H1 (cell line): ENCODE results near the gene NOL3. TPM values are rescaled to one million over a fixed set of nuclear protein-coding genes. Genes with fewer than 3 reads are reported as not detected.
A peak's percentile ranks its signal among the peaks of the same experiment; 100 is the strongest.

Experiments used
- CTCF ChIA-PET: fragments of 300-600 bp; sonication (Branson Sonifier 250); formaldehyde crosslinking; loops from one replicate; lab custom pipeline; 2021; ENCODE audit not compliant: partially characterized antibody; lab: Charles Lee
- POLR2A ChIA-PET: fragments of 300-600 bp; sonication (Branson Sonifier 250); formaldehyde crosslinking; loops from one replicate; lab custom pipeline; 2021; ENCODE audit warnings: inconsistent platforms; ENCODE audit not compliant: partially characterized antibody; lab: Charles Lee
- DNase-seq, 2 experiments: peaks; one replicate each; pipeline versions ENCODE4 v3.0.0 to v3.0.0-alpha.2; 2010 to 2022; ENCODE audit warnings: low spot score in 2 of 2, low read depth in 1 of 2, mixed read lengths in 1 of 2
- FAIRE-seq: peaks from 2 replicates; lab custom pipeline; 2011; peaks lifted over from hg19 to GRCh38; lab: Jason Lieb, UNC
- H2AFZ ChIP-seq: 2 replicates; pipeline ENCODE4 v1.8.1; 2012; ENCODE audit warnings: low read length, inconsistent platforms
- H2AK5ac ChIP-seq: 2 replicates; pipeline ENCODE4 v1.6.1; 2013; ENCODE audit warnings: low read depth, low read length
- H2BK120ac ChIP-seq: replicated peaks from 2 replicates; pipeline ENCODE3; 2013; ENCODE audit warnings: low read depth, low read length, inconsistent platforms
- H2BK12ac ChIP-seq: 2 replicates; pipeline ENCODE4 v1.6.1; 2013; ENCODE audit warnings: low read depth, low read length
- H2BK15ac ChIP-seq: 2 replicates; pipeline ENCODE4 v1.6.1; 2013; ENCODE audit warnings: low read length
- H2BK20ac ChIP-seq: 2 replicates; pipeline ENCODE4 v1.6.1; 2013; ENCODE audit warnings: low read length
- H2BK5ac ChIP-seq: 2 replicates; pipeline ENCODE4 v1.6.1; 2013; ENCODE audit warnings: low read depth, low read length
- H3K14ac ChIP-seq: 2 replicates; pipeline ENCODE4 v1.6.1; 2013; ENCODE audit warnings: inconsistent platforms; ENCODE audit not compliant: insufficient read length
- H3K18ac ChIP-seq: 2 replicates; pipeline ENCODE4 v1.6.1; 2013; ENCODE audit warnings: low read length; ENCODE audit errors: extremely low read depth
- H3K23ac ChIP-seq: 2 replicates; pipeline ENCODE4 v1.6.1; 2013; ENCODE audit warnings: inconsistent platforms; ENCODE audit not compliant: insufficient read length
- H3K23me2 ChIP-seq: 2 replicates; pipeline ENCODE4 v1.6.1; 2013; ENCODE audit warnings: low read depth, low read length
- H3K27ac ChIP-seq: 2 replicates; pipeline ENCODE4 v1.6.1; 2011; ENCODE audit warnings: low read depth, low read length, inconsistent platforms
- H3K27me3 ChIP-seq, 4 experiments: replicated peaks in 1 of 4; 1 replicate in 1 of 4; 2 replicates in 3 of 4; pipeline versions ENCODE4 v1.6.1 to v1.8.1; 2011 to 2013; ENCODE audit warnings: low read length in 3 of 4, mild to moderate bottlenecking in 3 of 4, inconsistent platforms in 2 of 4, mixed read lengths in 2 of 4, moderate library complexity in 1 of 4; ENCODE audit not compliant: control insufficient read depth in 3 of 4, insufficient read depth in 3 of 4; ENCODE audit errors: extremely low read depth in 1 of 4
- H3K36me3 ChIP-seq, 4 experiments: 2 replicates each; pipeline versions ENCODE4 v1.6.1 to v1.8.1; 2011 to 2013; ENCODE audit warnings: mild to moderate bottlenecking in 4 of 4, low read length in 3 of 4, moderate library complexity in 2 of 4, control low read depth in 1 of 4, inconsistent platforms in 1 of 4; ENCODE audit not compliant: insufficient read depth in 4 of 4, control insufficient read depth in 2 of 4
- H3K4ac ChIP-seq: replicated peaks from 2 replicates; pipeline ENCODE3; 2013; ENCODE audit warnings: low read length, low read depth, mixed read lengths, inconsistent platforms; ENCODE audit not compliant: insufficient read length
- H3K4me1 ChIP-seq, 4 experiments: replicated peaks in 1 of 4; 1 replicate in 1 of 4; 2 replicates in 3 of 4; pipeline versions ENCODE4 v1.6.1 to v1.8.1; 2011 to 2013; ENCODE audit warnings: low read length in 3 of 4, inconsistent platforms in 2 of 4, mixed read lengths in 1 of 4; ENCODE audit not compliant: insufficient read depth in 4 of 4, control insufficient read depth in 3 of 4
- H3K4me2 ChIP-seq, 2 experiments: 2 replicates each; pipeline versions ENCODE4 v1.6.1 to v1.8.1; 2011 to 2013; ENCODE audit warnings: low read depth in 2 of 2, low read length in 2 of 2, control low read depth in 1 of 2, inconsistent platforms in 1 of 2, mild to moderate bottlenecking in 1 of 2; ENCODE audit not compliant: insufficient read depth in 1 of 2
- H3K4me3 ChIP-seq, 4 experiments: fragments of 200-600, 300-600 bp in 1 of 4; sonication (generic), shearing (Covaris generic), sonication (Bioruptor Twin) in 1 of 4; 2 replicates each; pipeline versions ENCODE4 v1.5.1 to v1.8.1; 2011 to 2016; ENCODE audit warnings: low read length in 4 of 4, low read depth in 3 of 4, control low read depth in 2 of 4, inconsistent platforms in 2 of 4, mild to moderate bottlenecking in 2 of 4, mixed read lengths in 1 of 4, moderate library complexity in 1 of 4; ENCODE audit not compliant: insufficient read depth in 2 of 4; ENCODE audit errors: extremely low read depth in 1 of 4
- H3K56ac ChIP-seq: replicated peaks from 2 replicates; pipeline ENCODE3; 2013; ENCODE audit warnings: low read depth, mild to moderate bottlenecking, mixed read lengths, low read length, inconsistent platforms; ENCODE audit not compliant: insufficient read length
- H3K79me1 ChIP-seq: 2 replicates; pipeline ENCODE4 v1.6.1; 2013; ENCODE audit warnings: low read depth, low read length, control low read depth
- H3K79me2 ChIP-seq, 2 experiments: 2 replicates each; pipeline versions ENCODE4 v1.6.1 to v1.8.1; 2012 to 2013; ENCODE audit warnings: low read length in 2 of 2, mild to moderate bottlenecking in 2 of 2, inconsistent platforms in 1 of 2; ENCODE audit not compliant: insufficient read depth in 2 of 2, control insufficient read depth in 1 of 2
- H3K9ac ChIP-seq, 4 experiments: replicated peaks in 1 of 4; 1 replicate in 1 of 4; 2 replicates in 3 of 4; pipeline versions ENCODE4 v1.6.1 to v1.8.1; 2011 to 2013; ENCODE audit warnings: low read depth in 3 of 4, low read length in 3 of 4, control low read depth in 2 of 4, mild to moderate bottlenecking in 2 of 4, moderate library complexity in 2 of 4, inconsistent platforms in 1 of 4; ENCODE audit errors: extremely low read depth in 1 of 4
- H3K9me3 ChIP-seq, 2 experiments: 2 replicates each; pipeline versions ENCODE4 v1.6.1 to v1.8.1; 2012 to 2013; ENCODE audit warnings: mild to moderate bottlenecking in 2 of 2, moderate library complexity in 2 of 2, control low read depth in 1 of 2, inconsistent platforms in 1 of 2, low read depth in 1 of 2, low read length in 1 of 2, mixed read lengths in 1 of 2; ENCODE audit not compliant: insufficient read depth in 2 of 2
- H4K20me1 ChIP-seq, 2 experiments: replicated peaks in 1 of 2; 2 replicates each; pipeline versions ENCODE3 to v1.8.1; 2011 to 2013; ENCODE audit warnings: inconsistent platforms in 2 of 2, low read length in 2 of 2, mild to moderate bottlenecking in 1 of 2; ENCODE audit not compliant: insufficient read depth in 2 of 2, control insufficient read depth in 1 of 2
- H4K5ac ChIP-seq: 2 replicates; pipeline ENCODE4 v1.6.1; 2013; ENCODE audit warnings: low read length, low read depth, mixed read lengths, inconsistent platforms; ENCODE audit not compliant: insufficient read length
- H4K8ac ChIP-seq: 2 replicates; pipeline ENCODE4 v1.8.0; 2013; ENCODE audit warnings: mild to moderate bottlenecking, moderate library complexity, low read length, inconsistent platforms; ENCODE audit not compliant: insufficient read depth; ENCODE audit errors: extremely low read depth
- H4K91ac ChIP-seq: replicated peaks from 2 replicates; pipeline ENCODE3; 2013; ENCODE audit warnings: low read length, mixed read lengths, inconsistent platforms; ENCODE audit not compliant: insufficient read length
- CBX8 ChIP-seq: fragments of 300-800, 300-1000 bp; sonication (generic); IDR thresholded peaks from 2 replicates; pipeline ENCODE4 v1.7.1; 2016; ENCODE audit warnings: low read depth, low read length, borderline replicate concordance
- CHD1 ChIP-seq: IDR thresholded peaks from 2 replicates; pipeline ENCODE4 v1.6.1; 2012; ENCODE audit warnings: low read depth, low read length, improper control_type of control experiment
- CREB1 ChIP-seq: IDR thresholded peaks from 2 replicates; pipeline ENCODE4 v1.6.1; 2012; ENCODE audit warnings: inconsistent platforms
- HDAC6 ChIP-seq: IDR thresholded peaks from one replicate; pipeline ENCODE4 v1.7.1; 2012; ENCODE audit warnings: low read depth, mild to moderate bottlenecking, inconsistent platforms, low read length, moderate library complexity
- KDM4A ChIP-seq: IDR thresholded peaks from one replicate; pipeline ENCODE4 v1.7.1; 2012; ENCODE audit warnings: low read depth, mild to moderate bottlenecking, moderate library complexity, low read length, inconsistent platforms; ENCODE audit not compliant: severe bottlenecking
- NANOG ChIP-seq: IDR thresholded peaks from 2 replicates; pipeline ENCODE4 v1.6.1; 2011; ENCODE audit warnings: low read length, low read depth, mild to moderate bottlenecking, inconsistent platforms; ENCODE audit not compliant: insufficient read depth, poor library complexity, severe bottlenecking
- NRF1 ChIP-seq: IDR thresholded peaks from 2 replicates; pipeline ENCODE4 v1.6.1; 2011; ENCODE audit warnings: mild to moderate bottlenecking, low read depth, low read length, improper control_type of control experiment
- RXRA ChIP-seq: IDR thresholded peaks from 2 replicates; pipeline ENCODE4 v1.6.1; 2011; ENCODE audit warnings: low read depth, mild to moderate bottlenecking, low read length, moderate library complexity; ENCODE audit not compliant: insufficient read depth
- SP1 ChIP-seq: IDR thresholded peaks from 2 replicates; pipeline ENCODE4 v1.6.1; 2011; ENCODE audit warnings: low read depth, low read length
- SP2 ChIP-seq: IDR thresholded peaks from 2 replicates; pipeline ENCODE4 v1.6.1; 2012; ENCODE audit warnings: mild to moderate bottlenecking, low read length, inconsistent platforms
- SRF ChIP-seq: IDR thresholded peaks from 2 replicates; pipeline ENCODE4 v1.6.1; 2011; ENCODE audit warnings: mild to moderate bottlenecking, low read depth, low read length, moderate library complexity
- SUZ12 ChIP-seq: fragments of 200-600 bp; sonication (generic); IDR thresholded peaks from 2 replicates; pipeline ENCODE4 v1.6.1; 2012; ENCODE audit warnings: mild to moderate bottlenecking, inconsistent platforms, low read length, moderate library complexity, mixed read lengths
- TAF7 ChIP-seq: optimal IDR thresholded peaks from 2 replicates; pipeline ENCODE3; 2011; ENCODE audit warnings: low read depth, mild to moderate bottlenecking, inconsistent platforms, low read length, moderate library complexity, borderline replicate concordance
- WGBS, 2 experiments: shearing (Covaris generic) in 1 of 2; methylation state at CpG; one replicate each; pipeline versions ENCODE4 v1.1.6 to v1.1.7; 2013 to 2015; ENCODE audit warnings: low lambda C conversion rate in 2 of 2, mixed read lengths in 2 of 2, inconsistent platforms in 1 of 2, low coverage in 1 of 2, missing lambda C conversion rate in 1 of 2; ENCODE audit not compliant: insufficient replicate concordance in 2 of 2, insufficient coverage in 1 of 2, insufficient read length in 1 of 2; ENCODE audit errors: extremely low coverage in 1 of 2, missing lambda C conversion rate in 1 of 2; 5-methylcytosine and 5-hydroxymethylcytosine counted together
- polyA plus RNA-seq, 7 experiments: library from polyadenylated mRNA; depleted of rRNA in 3 of 7; stranded (reverse) in 5 of 7; unstranded in 2 of 7; fragments of >200 nt in 5 of 7; fragments of 200-250 nt in 2 of 7; gene quantifications; 1 replicate in 5 of 7; 2 replicates in 1 of 7; 4 replicates in 1 of 7; pipeline versions ENCODE4 v1.2.1 to v1.2.3, GENCODE V29; 2011 to 2013; ENCODE audit warnings: missing spikeins in 2 of 7, mixed read lengths in 2 of 7
- total RNA-seq: library from RNA; stranded (reverse); fragmentation: NEBNext Ultra II Directional; extraction: Animal tissue kit (Norgen Biotek cat#: 25700); gene quantifications from 2 replicates; pipeline ENCODE4 v1.2.1, GENCODE V29; 2021

The NOL3 gene
- total and polyA plus RNA-seq, 2 of the 8 experiments (the other 6 are each of a cell fraction or from before 2014, with no cell fraction given), result 2.2 to 4.6 TPM

GRCh38 chr16:67192781-67193361, 22.5 kb downstream of the NOL3 start:
- Histone ChIP-seq H3K9me3 (no peaks in the 10 kb centered on the region), H3K56ac (peak overlapping the region; percentile 47), H3K4ac (no peak overlapping the region), H3K27ac (peak overlapping the region; percentile 41; the same call in 1 of the 2 replicates), H3K23ac (no peak overlapping the region), H2BK15ac (no peak overlapping the region), H3K27me3 (no peaks in the 10 kb centered on the region), H3K4me2 (peak overlapping the region; percentile 93 to 94), H3K14ac (no peak overlapping the region), H2BK120ac (no peak overlapping the region), H2BK5ac (0 out of 2 replicates have a peak overlapping the region, but pooled peaks have one; percentile 66), H3K79me2 (peaks cover 8 to 17% of the 10 kb centered on the region in 2 experiments), H3K9ac (peak overlapping the region; percentile 40 to 91 (median 78); a peak in 6 of 7 replicates), H4K8ac (peak overlapping the region; percentile 71), H3K79me1 (peaks cover 10% of the 10 kb centered on the region), H3K4me3 (peak overlapping the region; percentile 96 to 99 (median 98)), H3K36me3 (peaks cover 18 to 41% (median 34%) of the 10 kb centered on the region in 4 experiments), H2BK12ac (no peak overlapping the region), H4K20me1 (peaks cover 5 to 26% of the 10 kb centered on the region in 2 experiments), H2AK5ac (no peak overlapping the region), H3K4me1 (peaks cover 0 to 7% (median 2%) of the 10 kb centered on the region in 4 experiments; a peak in 4 of 7 replicates), H3K23me2 (peaks cover 7% of the 10 kb centered on the region), H4K91ac (no peak overlapping the region), H2BK20ac (no peak overlapping the region), H2AFZ (no peak overlapping the region), H4K5ac (no peak overlapping the region), H3K18ac (no peak overlapping the region)
- 61% methylated on average over 17 of the region's 17 CpGs; no CpG with 5 or more reads in 1 of the 2 experiments for WGBS, 2 experiments
- CTCF ChIA-PET, result interaction anchor here (0.5 to 8.7 kb wide), 12 partner anchors 10 to 869 kb away, joined by 3 to 111 read pairs (median 4); no protein-coding TSS in a partner anchor
- POLR2A ChIA-PET, result interaction anchor here (0.5 to 1.4 kb wide), 7 partner anchors 16 to 450 kb away, joined by 3 to 5 read pairs (median 3); partner anchors contain the start of gene B3GNT9
- no peak for DNase-seq
- no peak for FAIRE-seq
- TF ChIP-seq SP2 (no peak), KDM4A (no peak), RXRA (no peak), CBX8 (no peak), HDAC6 (no peak), CREB1 (no peak), NRF1 (no peak), SRF (no peak), SP1 (no peak), SUZ12 (no peak), NANOG (no peak), TAF7 (no peak), CHD1 (no peak)
